SK-N-MC (cell line): ENCODE results near the gene SBF2.
"Not testable (repeated sequence)": the region's sequence is repeated elsewhere in the genome, so short reads cannot be mapped to it uniquely, and the experiment has no call there.

ENCODE experiments used
- DNase-seq: peaks from one replicate; pipeline ENCODE4 v3.0.0-alpha.2; 2011; ENCODE audit warnings: low read depth, low spot score
- H3K27ac ChIP-seq: fragments of 200-600 bp; sonication (generic); 2 replicates; pipeline ENCODE4 v1.5.1; 2016; ENCODE audit warnings: mixed run types
- H3K36me3 ChIP-seq: fragments of 200-600 bp; sonication (generic); 2 replicates; pipeline ENCODE4 v1.6.1; 2017; ENCODE audit warnings: antibody characterized with exemption, low read length, mixed read lengths; ENCODE audit not compliant: insufficient read depth
- H3K4me3 ChIP-seq: fragments of 200-600 bp; sonication (generic); 2 replicates; pipeline ENCODE4 v1.5.1; 2016
- H3K9ac ChIP-seq: fragments of 200-600 bp; sonication (generic); 2 replicates; pipeline ENCODE4 v1.8.0; 2017; ENCODE audit warnings: mixed run types, mixed read lengths; ENCODE audit not compliant: insufficient read length
- H3K9me3 ChIP-seq: fragments of 200-600 bp; sonication (generic); 2 replicates; pipeline ENCODE4 v1.6.1; 2017; ENCODE audit warnings: low read depth, mild to moderate bottlenecking, antibody characterized with exemption, low read length, moderate library complexity, mixed read lengths
- EZH2 ChIP-seq: fragments of 200-600 bp; sonication (generic); IDR thresholded peaks from one replicate; pipeline ENCODE4 v1.6.1; 2017; ENCODE audit warnings: antibody characterized with exemption
- FOXP2 ChIP-seq: optimal IDR thresholded peaks from 2 replicates; pipeline ENCODE3; 2011; ENCODE audit warnings: mild to moderate bottlenecking, moderate library complexity; ENCODE audit not compliant: insufficient read depth; ENCODE audit errors: extremely low read length, control extremely low read depth
- POLR2AphosphoS5 ChIP-seq: IDR thresholded peaks from 2 replicates; pipeline ENCODE4 v1.6.1; 2012; ENCODE audit warnings: mild to moderate bottlenecking, low read depth, low read length, borderline replicate concordance

SBF2 gene

DNA sequence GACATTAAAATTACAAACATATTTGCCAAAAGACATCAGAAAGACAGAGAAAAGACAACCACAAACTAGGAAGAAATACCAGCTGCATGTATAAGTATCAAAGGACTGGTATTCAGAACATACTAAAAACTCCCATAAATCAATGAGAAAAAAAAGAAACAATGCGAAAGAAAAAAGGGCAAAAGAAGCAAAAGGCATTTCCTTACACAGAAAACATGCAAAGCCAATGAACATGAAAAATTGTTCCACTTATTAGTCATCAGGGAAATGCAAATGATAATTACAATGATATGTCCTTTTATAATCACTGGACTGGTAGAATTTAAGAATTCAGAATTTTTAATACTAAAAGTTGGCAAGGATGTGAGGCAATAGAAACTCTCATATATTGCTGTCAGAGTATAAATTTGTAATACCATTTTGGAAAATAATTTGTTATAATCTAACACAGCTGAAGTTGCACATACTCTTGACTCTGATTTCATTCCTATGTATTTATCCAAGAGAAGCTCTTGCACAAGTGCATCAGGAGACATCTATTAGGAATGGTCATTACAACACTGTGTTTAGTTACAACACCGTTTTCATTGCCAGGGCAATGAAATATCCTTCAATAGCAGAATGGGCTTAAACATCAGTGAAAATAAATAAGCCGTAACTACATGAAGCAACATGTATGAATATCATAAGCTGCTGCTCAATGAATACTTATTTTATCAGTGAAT lies 350.5 kb downstream of the SBF2 start:
- Histone ChIP-seq H3K9me3 (peaks cover 6% of the 10 kb centered on the region), H3K4me3 (peak overlapping the region; percentile 45), H3K27ac (peak overlapping the region; percentile 88), H3K36me3 (peaks cover 5% of the 10 kb centered on the region; the same call in 1 of the 2 replicates), H3K9ac (peak overlapping the region; percentile 50)
- DNase-seq = no peak
- TF ChIP-seq FOXP2 = no peak
- TF ChIP-seq POLR2AphosphoS5 = no peak
- TF ChIP-seq EZH2 = no peak

DNA sequence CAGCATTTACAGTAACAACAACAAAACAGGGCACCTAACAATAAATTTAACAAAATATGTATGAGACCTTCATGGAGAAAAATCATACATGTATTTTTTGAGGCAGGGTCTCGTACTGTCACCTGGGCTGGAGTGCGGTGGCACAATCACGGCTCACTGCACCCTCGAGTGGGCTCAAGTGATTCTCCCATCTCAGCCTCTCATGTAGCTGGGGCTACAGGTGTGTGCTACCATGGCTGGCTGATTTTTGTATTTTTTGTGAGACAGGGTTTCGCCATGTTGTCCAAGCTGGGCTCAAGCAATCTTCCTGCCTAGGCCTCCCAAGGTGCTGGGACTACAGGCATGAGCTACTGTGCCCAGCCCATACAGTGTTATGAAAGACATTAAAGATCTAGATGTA lies 352.0 kb downstream of the SBF2 start:
- H3K9ac ChIP-seq = no peak overlapping the region
- no peak overlapping the region for H3K27ac ChIP-seq
- peaks cover 6% of the 10 kb centered on the region for H3K9me3 ChIP-seq
- TF ChIP-seq EZH2 = no peak
- no peak for TF ChIP-seq FOXP2
- no peak for TF ChIP-seq POLR2AphosphoS5
- DNase-seq = no peak
- H3K4me3 ChIP-seq = no peak overlapping the region
- peaks cover 5% of the 10 kb centered on the region; the same call in 1 of the 2 replicates for H3K36me3 ChIP-seq

DNA sequence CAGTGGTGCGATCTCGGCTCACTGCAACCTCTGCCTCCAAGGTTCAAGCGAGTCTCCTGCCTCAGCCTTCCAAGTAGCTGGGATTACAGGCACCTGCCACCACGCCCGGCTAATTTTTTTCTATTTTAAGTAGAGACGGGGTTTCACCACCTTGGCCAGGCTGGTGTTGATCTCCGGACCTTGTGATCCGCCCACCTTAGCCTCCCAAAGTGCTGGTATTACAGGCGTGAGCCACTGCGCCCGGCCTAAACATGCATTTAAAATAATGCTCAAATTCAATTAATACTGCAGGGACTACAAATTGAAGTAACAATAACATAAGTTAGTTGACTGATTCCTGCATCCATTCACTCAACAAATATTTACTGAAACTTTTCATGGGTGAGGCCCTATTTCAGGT lies 354.9 kb downstream of the SBF2 start:
- not testable (repeated sequence) for H3K9me3 ChIP-seq, H3K27ac ChIP-seq, H3K9ac ChIP-seq, H3K4me3 ChIP-seq, DNase-seq, H3K36me3 ChIP-seq

DNA sequence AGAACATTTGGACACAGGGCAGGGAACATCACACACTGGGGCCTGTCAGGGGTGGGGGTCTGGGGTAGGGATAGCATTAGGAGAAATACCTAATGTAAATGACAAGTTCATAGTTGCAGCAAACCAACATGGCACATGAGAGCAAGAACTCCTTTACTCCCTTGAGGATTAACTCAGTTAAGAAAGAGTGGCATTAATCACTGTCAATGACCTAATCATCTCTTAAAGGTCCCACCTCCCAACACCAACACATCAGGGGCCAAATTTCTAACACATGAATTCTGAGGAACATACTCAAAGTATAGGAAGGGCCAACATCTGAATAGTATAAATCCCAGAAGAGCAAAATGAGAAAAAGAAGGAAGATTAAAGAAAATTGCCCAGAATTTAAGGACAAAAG lies 357.3 kb downstream of the SBF2 start:
- Histone ChIP-seq H3K9me3 (no peaks in the 10 kb centered on the region), H3K27ac (no peak overlapping the region), H3K36me3 (no peaks in the 10 kb centered on the region), H3K9ac (no peak overlapping the region), H3K4me3 (no peak overlapping the region)
- no peak for TF ChIP-seq FOXP2
- TF ChIP-seq POLR2AphosphoS5 = no peak
- no peak for TF ChIP-seq EZH2
- no peak for DNase-seq

DNA sequence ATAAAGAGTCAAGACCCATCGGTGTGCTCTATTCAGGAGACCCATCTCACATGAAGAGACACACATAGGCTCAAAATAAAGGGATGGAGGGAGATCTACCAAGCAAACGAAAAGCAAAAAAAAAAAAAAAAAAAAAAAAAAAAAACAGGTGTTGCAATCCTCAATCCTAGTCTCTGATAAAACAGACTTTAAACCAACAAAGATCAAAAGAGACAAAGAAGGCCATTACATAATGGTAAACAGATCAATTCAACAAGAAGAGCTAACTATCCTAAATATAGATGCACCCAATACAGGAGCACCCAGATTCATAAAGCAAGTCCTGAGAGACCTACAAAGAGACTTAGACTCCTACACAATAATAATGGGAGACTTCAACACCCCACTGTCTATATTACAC lies 361.2 kb downstream of the SBF2 start:
- not testable (repeated sequence) for H3K4me3 ChIP-seq, H3K27ac ChIP-seq, H3K36me3 ChIP-seq, H3K9me3 ChIP-seq, H3K9ac ChIP-seq, DNase-seq

DNA sequence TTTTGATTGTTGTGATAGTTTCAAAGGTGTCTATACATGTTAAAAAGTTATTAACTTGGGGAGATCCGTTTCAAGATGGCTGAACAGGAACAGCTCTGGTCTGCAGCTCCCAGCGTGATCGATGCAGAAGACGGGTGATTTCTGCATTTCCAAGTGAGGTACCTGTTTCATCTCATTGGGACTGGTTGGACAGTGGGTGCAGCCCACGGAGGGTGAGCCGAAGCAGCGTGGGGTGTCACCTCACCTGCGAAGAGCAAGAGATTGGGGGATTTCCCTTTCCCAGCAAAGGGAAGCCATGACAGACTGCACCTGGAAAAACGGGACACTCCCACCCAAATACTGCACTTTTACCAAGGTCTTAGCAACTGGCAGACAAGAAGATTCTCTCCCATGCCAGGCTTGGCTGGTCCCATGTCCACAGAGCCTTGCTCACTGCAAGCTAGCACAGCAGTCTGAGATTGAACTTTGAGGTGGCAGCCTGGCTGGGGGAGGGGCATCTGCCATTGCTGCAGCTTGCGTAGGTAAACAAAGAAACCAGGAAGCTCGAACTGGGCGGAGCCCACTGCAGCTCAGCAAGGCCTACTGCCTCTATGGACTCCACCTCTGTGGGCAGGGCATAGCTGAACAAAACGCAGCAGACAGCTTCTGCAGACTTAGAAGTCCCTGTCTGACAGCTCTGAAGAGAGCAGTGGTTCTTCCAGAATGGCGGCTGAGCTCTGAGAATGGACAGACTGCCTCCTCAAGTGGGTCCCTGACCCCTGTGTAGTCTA lies 363.3 kb downstream of the SBF2 start:
- H3K36me3 ChIP-seq, DNase-seq, H3K9ac ChIP-seq, H3K27ac ChIP-seq, H3K4me3 ChIP-seq, H3K9me3 ChIP-seq: not testable (repeated sequence)

DNA sequence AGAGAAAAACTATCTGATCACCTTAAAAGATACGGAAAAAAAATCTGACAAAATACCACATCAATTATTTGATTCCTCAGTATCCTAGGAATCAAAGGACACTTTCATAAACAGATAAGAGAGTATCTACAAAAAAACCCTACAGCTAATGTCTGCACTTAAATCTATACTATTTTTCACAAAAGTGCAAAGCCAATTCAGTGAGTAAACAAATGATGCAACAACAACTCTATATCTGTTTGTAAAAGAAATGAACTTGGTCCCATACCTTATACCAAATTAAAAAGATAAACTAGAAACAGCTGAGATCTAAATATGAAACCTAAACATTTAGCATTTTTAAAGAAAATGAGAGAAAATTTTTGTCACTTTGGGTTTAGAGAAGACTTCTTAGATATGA lies 366.3 kb downstream of the SBF2 start:
- Histone ChIP-seq H3K9me3 (no peaks in the 10 kb centered on the region; the same call in none of the 2 replicates), H3K9ac (no peak overlapping the region), H3K36me3 (no peaks in the 10 kb centered on the region), H3K4me3 (no peak overlapping the region), H3K27ac (no peak overlapping the region)
- DNase-seq = no peak
- TF ChIP-seq POLR2AphosphoS5 = no peak
- TF ChIP-seq EZH2 = no peak
- TF ChIP-seq FOXP2 = no peak

DNA sequence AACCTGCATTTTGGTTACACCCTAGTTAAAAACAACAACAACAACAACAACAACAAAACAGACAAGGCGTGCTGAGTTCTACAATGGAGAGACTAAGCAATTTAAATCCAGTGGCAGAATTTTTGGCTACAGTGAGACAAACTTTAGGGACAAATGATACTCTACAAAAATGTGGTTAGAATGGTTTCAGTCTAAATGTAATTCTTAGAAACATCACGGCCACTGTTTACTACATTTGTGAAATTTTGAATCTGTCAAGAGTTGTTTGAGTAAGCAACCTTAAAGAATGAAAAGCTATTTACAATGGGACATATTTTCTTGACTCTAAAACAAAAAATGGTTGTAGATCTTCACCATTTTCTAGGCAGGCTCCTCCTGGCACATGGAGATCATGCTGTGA lies 370.7 kb downstream of the SBF2 start:
- TF ChIP-seq EZH2 (no peak), FOXP2 (no peak), POLR2AphosphoS5 (no peak)
- peak overlapping the region; percentile 54 for H3K9ac ChIP-seq
- peak overlapping the region; percentile 94 for H3K27ac ChIP-seq
- no peaks in the 10 kb centered on the region; the same call in none of the 2 replicates for H3K9me3 ChIP-seq
- no peaks in the 10 kb centered on the region for H3K36me3 ChIP-seq
- H3K4me3 ChIP-seq = peak overlapping the region; percentile 64
- DNase-seq = no peak

DNA sequence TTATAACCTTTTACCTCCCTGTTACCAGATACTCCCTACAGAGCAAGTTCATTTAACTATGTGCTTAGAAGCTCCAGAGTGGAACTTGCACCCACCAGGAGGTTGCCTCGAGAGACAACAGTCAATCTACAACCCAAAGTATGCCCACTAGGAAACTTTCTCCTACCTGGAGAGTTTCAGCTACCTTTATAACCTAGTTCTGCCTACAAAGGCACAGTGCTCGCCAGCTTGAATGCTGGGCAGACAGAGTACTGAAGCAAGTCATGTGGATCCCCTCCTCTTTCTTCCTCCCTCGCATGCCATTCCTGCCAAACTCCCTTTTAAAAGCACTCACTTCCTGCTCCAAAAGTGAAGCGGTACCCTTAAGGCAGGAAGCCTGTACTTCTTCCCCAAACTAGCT lies 371.2 kb downstream of the SBF2 start:
- Histone ChIP-seq H3K4me3 (peak overlapping the region; percentile 64), H3K9ac (peak overlapping the region; percentile 54), H3K27ac (peak overlapping the region; percentile 94), H3K9me3 (no peaks in the 10 kb centered on the region; the same call in none of the 2 replicates), H3K36me3 (no peaks in the 10 kb centered on the region)
- TF ChIP-seq FOXP2 (no peak), EZH2 (no peak), POLR2AphosphoS5 (no peak)
- DNase-seq = no peak
